LNCaP clone FGC (cell line): ENCODE results near the gene SLC13A2.

ENCODE experiments used
- DNase-seq: peaks from one replicate; pipeline ENCODE4 v3.0.0-alpha.2; 2011; ENCODE audit warnings: low read depth
- H3K4me3 ChIP-seq: 2 replicates; pipeline ENCODE4 v1.5.1; 2011; ENCODE audit warnings: mild to moderate bottlenecking, low read depth, low read length, control low read depth
- CTCF ChIP-seq: IDR thresholded peaks from 2 replicates; pipeline ENCODE4 v1.5.1; 2012; ENCODE audit warnings: mild to moderate bottlenecking; ENCODE audit not compliant: control insufficient read depth, insufficient read depth; ENCODE audit errors: extremely low read depth

The SLC13A2 gene

GRCh38 chr17:28534740-28535375 is 61.4 kb downstream of the SLC13A2 start:
- H3K4me3 ChIP-seq, result no peak overlapping the region
- DNase-seq, result no peak
- no peak for TF ChIP-seq CTCF

- no peak for TF ChIP-seq CTCF
- no peak overlapping the region for H3K4me3 ChIP-seq
- DNase-seq, result no peak
Observed at GRCh38 chr17:28536532-28537218, 63.2 kb downstream of the SLC13A2 start.

GRCh38 chr17:28537219-28537610 is 63.8 kb downstream of the SLC13A2 start:
- DNase-seq, result no peak
- no peak for TF ChIP-seq CTCF
- H3K4me3 ChIP-seq, result no peak overlapping the region

- no peak for DNase-seq
Observed at GRCh38 chr17:28538296-28538895, 65.0 kb downstream of the SLC13A2 start.

GRCh38 chr17:28540231-28540630 is 66.8 kb downstream of the SLC13A2 start:
- DNase-seq, result no peak
- H3K4me3 ChIP-seq, result no peak overlapping the region
- no peak for TF ChIP-seq CTCF

More at GRCh38 chr17:28538296-28538895, 65.0 kb downstream of the SLC13A2 start:
- H3K4me3 ChIP-seq, result no peak overlapping the region
- TF ChIP-seq CTCF, result no peak

- no peak overlapping the region for H3K4me3 ChIP-seq
- TF ChIP-seq CTCF, result no peak
- no peak for DNase-seq
Observed at GRCh38 chr17:28541439-28541838, 68.0 kb downstream of the SLC13A2 start.
